Transverse colon (tissue), 4 donors: ENCODE results near the gene NT5C3B. TPM values are rescaled to one million over a fixed set of nuclear protein-coding genes. Genes with fewer than 3 reads are reported as not detected.

Experiments used
- DNase-seq: peaks from one replicate; pipeline ENCODE4 v3.0.0-alpha.2; 2019
- H3K27ac ChIP-seq, 4 donors: fragments of 200-600 bp; sonication (generic); 2 replicates each; pipeline ENCODE4 v1.5.1; 2016 to 2018; ENCODE audit warnings: inconsistent platforms in 4 of 4
- H3K27me3 ChIP-seq: fragments of 200-600 bp; sonication (generic); 2 replicates; pipeline ENCODE4 v1.5.1; 2017; ENCODE audit warnings: inconsistent platforms
- H3K36me3 ChIP-seq, 4 donors: fragments of 200-600 bp; sonication (generic); 2 replicates each; pipeline ENCODE4 v1.5.1; 2017 to 2019; ENCODE audit warnings: inconsistent platforms in 4 of 4
- H3K4me1 ChIP-seq, 4 donors: fragments of 200-600 bp; sonication (generic); 2 replicates each; pipeline ENCODE4 v1.5.1; 2017 to 2020; ENCODE audit warnings: inconsistent platforms in 4 of 4
- H3K4me3 ChIP-seq, 4 donors: fragments of 200-600 bp; sonication (generic); 1 replicate in 1 of 4; 2 replicates in 3 of 4; pipeline versions ENCODE4 v1.5.1 to v1.6.1; 2017 to 2019; ENCODE audit warnings: inconsistent platforms in 4 of 4
- H3K9me3 ChIP-seq, 2 donors: fragments of 200-600 bp; sonication (generic); 2 replicates each; pipeline ENCODE4 v1.5.1; 2017 to 2019; ENCODE audit warnings: inconsistent platforms in 2 of 2
- EP300 ChIP-seq: sonication (generic); formaldehyde crosslinking; IDR thresholded peaks from one replicate; pipeline ENCODE4 v1.6.1; 2017; ENCODE audit warnings: antibody characterized with exemption, low read depth
- POLR2A ChIP-seq: fragments of 450-650 bp; IDR thresholded peaks from one replicate; pipeline ENCODE4 v1.6.1; 2016; ENCODE audit warnings: antibody characterized with exemption, mild to moderate bottlenecking, moderate library complexity
- POLR2AphosphoS5 ChIP-seq, 3 donors: sonication (generic); formaldehyde crosslinking; IDR thresholded peaks; one replicate each; pipeline ENCODE4 v1.6.1; 2016; ENCODE audit warnings: antibody characterized with exemption in 3 of 3
- WGBS, 2 donors: methylation state at CpG; one replicate each; pipeline ENCODE4 v1.1.5; 2018; ENCODE audit warnings: low coverage in 1 of 2; 5-methylcytosine and 5-hydroxymethylcytosine counted together
- in situ Hi-C, 4 donors: fragments of 200-750 bp; cut with MboI; loops; one replicate each; pipeline versions ENCODE4 v1.15.0 to v1.15.1; 2017; ENCODE audit warnings: low sequenced_read_pairs in 3 of 4, low pct_ligation_motif_present in 1 of 4, low pct_unique_long_range_greater_than_20kb in 1 of 4
- intact Hi-C: fragments of 100-400 bp; cut with DNase I; formaldehyde crosslinking; loops from one replicate; pipeline ENCODE4 v1.15.1; 2023; ENCODE audit warnings: low total_unique reads
- total RNA-seq, 4 donors: library from RNA; depleted of rRNA; stranded (reverse); fragments of >200 nt; gene quantifications; one replicate each; pipeline ENCODE4 v1.1.0, GENCODE V29; 2016
- TF ChIP-seq, protein P1 (sequence below), 5 experiments: fragments of 200-600 bp in 3 of 5; fragments of 450-650 bp in 2 of 5; sonication (generic) in 3 of 5; IDR thresholded peaks; 1 replicate in 2 of 5; 2 replicates in 3 of 5; pipeline ENCODE4 v1.5.1; 2016 to 2017; ENCODE audit warnings: antibody characterized with exemption in 5 of 5, inconsistent platforms in 3 of 5, mild to moderate bottlenecking in 2 of 5, moderate library complexity in 1 of 5

The NT5C3B gene
- total RNA-seq, 4 donors from 2014 or later = 10.0 to 30.8 (median 24.6) TPM

DNA sequence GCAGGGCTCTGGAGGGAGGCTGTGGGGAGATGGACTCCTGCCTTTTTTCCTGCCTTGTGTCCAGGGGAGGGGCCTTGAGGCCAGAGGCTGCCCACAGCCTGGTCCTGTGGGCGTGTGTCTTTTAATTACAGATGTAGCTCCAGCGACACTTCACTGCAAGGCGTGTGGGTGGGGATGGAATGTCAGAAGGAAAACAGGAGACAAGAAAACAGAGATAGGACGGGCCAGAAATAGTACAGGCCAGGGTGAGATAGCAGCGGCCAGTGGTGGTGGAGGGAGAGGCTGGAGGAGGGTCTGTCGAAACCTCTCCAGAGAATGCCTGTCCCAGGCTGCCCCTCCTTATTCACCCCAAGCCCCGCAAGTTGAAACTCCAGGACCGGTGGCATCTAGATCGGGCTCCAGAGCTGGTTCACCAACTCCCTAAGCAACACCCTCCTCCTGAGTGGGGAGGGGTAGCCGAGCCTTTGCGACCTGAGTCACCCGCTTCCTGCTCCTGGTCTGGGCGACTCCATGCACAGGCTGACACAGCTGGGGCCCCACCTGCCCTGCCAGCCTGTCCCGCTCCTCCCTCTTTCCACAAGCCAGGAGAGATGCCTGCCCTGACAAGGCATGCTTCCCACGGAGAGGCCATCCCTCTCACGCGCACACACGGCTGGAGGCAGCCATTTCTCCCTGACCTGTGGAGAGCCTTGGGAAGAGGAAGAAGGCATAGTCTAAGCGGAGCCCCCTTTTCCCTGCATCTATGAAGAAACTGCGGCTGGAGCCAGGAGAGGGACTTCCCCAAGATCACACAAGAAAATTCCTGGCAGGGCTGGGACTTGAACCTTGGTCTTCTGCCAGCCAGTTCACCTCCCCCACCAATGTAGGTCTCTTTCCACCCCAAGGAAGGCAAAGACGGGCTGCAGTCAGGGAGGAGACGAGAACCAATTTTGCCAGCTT lies 42.9 kb downstream of the NT5C3B start:
- peak; percentile 81 for DNase-seq
- H3K27ac ChIP-seq = peak overlapping the region; percentile 76 to 82 (median 81)
- intact Hi-C loops = no loop called here
- H3K4me3 ChIP-seq = peak overlapping the region in 1 of 4 donors; percentile 1
- H3K4me1 ChIP-seq = peaks cover 15 to 33% (median 22%) of the 10 kb centered on the region in 4 donors
- no peaks in the 10 kb centered on the region for H3K27me3 ChIP-seq
- WGBS, 2 donors = 34 to 40% methylated on average over 2 to 22 of the region's 22 CpGs
- no peaks in the 10 kb centered on the region for H3K9me3 ChIP-seq
- TF ChIP-seq POLR2A = peak; percentile 65
- no peak for TF ChIP-seq EP300
- TF ChIP-seq, protein P1, sequence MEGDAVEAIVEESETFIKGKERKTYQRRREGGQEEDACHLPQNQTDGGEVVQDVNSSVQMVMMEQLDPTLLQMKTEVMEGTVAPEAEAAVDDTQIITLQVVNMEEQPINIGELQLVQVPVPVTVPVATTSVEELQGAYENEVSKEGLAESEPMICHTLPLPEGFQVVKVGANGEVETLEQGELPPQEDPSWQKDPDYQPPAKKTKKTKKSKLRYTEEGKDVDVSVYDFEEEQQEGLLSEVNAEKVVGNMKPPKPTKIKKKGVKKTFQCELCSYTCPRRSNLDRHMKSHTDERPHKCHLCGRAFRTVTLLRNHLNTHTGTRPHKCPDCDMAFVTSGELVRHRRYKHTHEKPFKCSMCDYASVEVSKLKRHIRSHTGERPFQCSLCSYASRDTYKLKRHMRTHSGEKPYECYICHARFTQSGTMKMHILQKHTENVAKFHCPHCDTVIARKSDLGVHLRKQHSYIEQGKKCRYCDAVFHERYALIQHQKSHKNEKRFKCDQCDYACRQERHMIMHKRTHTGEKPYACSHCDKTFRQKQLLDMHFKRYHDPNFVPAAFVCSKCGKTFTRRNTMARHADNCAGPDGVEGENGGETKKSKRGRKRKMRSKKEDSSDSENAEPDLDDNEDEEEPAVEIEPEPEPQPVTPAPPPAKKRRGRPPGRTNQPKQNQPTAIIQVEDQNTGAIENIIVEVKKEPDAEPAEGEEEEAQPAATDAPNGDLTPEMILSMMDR (IDR thresholded peaks at IDR 0.05) = no peak
- peak in 2 of 3 donors; percentile 48 to 72 for TF ChIP-seq POLR2AphosphoS5 (IDR thresholded peaks at IDR 0.05)
- in situ Hi-C loops = no loop called here
- H3K36me3 ChIP-seq = no peaks in the 10 kb centered on the region

DNA sequence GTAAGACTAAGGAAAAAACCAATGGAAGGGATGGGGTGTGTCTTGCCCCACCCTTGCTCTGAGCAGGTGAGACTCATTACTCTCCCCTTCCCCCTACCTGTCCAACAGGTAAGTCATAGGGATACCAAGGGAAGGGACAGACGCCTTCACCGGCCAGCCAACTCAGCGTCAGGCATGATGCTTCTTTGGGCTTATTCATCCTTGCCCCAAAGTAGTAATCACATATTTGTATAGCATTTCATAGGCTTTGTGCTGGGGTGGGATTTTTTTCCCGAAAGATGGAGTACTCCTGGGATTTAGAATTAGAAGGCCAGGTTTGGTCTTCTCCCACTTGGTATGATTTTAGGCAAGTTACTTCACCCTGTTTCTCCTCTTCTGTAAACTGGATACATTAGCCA lies 49.0 kb downstream of the NT5C3B start:
- peaks cover 0 to 49% (median 28%) of the 10 kb centered on the region in 4 donors for H3K4me1 ChIP-seq
- WGBS, 2 donors = 49% methylated on average over 4 of the region's 4 CpGs; no CpG with 5 or more reads in 1 of the 2 donors
- no peaks in the 10 kb centered on the region for H3K9me3 ChIP-seq
- peaks cover 10% of the 10 kb centered on the region for H3K27me3 ChIP-seq
- TF ChIP-seq POLR2AphosphoS5 (IDR thresholded peaks at IDR 0.05) (peak; percentile 87 to 90 (median 90)), EP300 (no peak), POLR2A (no peak)
- TF ChIP-seq, protein P1 (IDR thresholded peaks at IDR 0.05) = no peak
- intact Hi-C loops = loop anchor here (5.0 kb wide), 1 partner anchor 985 kb away; the partner anchor contains the start of gene VPS25
- DNase-seq = no peak
- no peaks in the 10 kb centered on the region for H3K36me3 ChIP-seq
- in situ Hi-C loops = no loop called here
- peak overlapping the region; percentile 72 to 95 (median 78) for H3K27ac ChIP-seq
- H3K4me3 ChIP-seq = no peak overlapping the region

DNA sequence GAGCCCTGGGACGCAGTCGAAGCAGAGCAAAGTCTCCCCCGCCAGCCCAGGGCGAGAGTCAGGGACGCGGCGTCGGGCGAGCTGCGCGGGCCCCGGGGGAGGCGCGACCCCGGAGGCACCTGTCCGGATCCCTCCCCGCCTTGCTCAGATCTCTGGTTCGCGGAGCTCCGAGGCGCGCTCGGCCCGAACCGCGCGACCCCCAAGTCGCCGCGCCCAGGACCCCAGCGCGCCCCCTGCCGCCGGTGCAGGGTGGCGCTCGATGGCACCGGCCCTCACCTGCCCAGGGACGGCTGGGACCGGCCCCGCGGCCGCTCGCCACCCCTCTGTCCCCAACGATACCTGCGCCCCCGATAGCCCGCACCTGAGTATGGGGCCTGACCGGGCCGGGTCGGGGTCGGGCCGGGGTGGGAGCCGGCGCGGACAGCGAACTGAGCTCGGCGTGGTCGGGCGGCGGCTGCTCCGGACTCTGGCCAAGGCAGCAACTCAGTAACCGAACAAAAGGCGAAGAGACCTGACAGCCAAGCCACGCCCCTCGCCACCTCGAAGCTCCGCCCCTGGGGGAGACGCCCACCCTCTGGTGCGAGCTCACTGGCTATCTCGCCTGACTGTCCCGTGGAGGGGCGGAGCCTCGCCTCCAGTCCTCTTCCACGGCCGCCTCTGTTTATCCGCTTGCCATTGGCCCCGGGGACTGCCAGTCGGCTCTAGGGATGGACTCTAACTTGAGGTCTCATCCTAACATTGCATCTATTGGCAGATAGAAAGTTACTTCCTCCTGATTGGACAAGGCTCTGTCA lies 49.6 kb downstream of the NT5C3B start, which contains the start of gene JUP:
TSS of gene JUP (minus strand) at position 485 of the 794 bp plus-strand sequence. CDS start 14,857 bp downstream, outside the sequence.
- Histone ChIP-seq H3K27ac (peak within 1 kb of the TSS; percentile 90 to 95 (median 94)), H3K36me3 (no peaks in the 10 kb centered on the region), H3K4me3 (peak within 1 kb of the TSS; percentile 48 to 86 (median 76)), H3K9me3 (no peaks in the 10 kb centered on the region), H3K4me1 (peaks cover 0 to 47% (median 31%) of the 10 kb centered on the region in 4 donors), H3K27me3 (peaks cover 10% of the 10 kb centered on the region)
- TF ChIP-seq EP300 (no peak), POLR2AphosphoS5 (IDR thresholded peaks at IDR 0.05) (peak; percentile 94 to 98 (median 98)), POLR2A (peak; percentile 99)
- TF ChIP-seq, protein P1 (IDR thresholded peaks at IDR 0.05) = peak; percentile 31 to 88 (median 52)
- 1% methylated on average over 48 of the region's 79 CpGs; no CpG with 5 or more reads in 1 of the 2 donors for WGBS, 2 donors
- intact Hi-C loops = loop anchor here (5.0 kb wide), 1 partner anchor 986 kb away; the partner anchor contains the start of gene VPS25
- peak; percentile 100 for DNase-seq
- in situ Hi-C loops = no loop called here
